ENCODE data around the gene STAG2. TPM values are rescaled to one million over a fixed set of nuclear protein-coding genes. Genes with fewer than 3 reads are reported as not detected.
A peak's percentile ranks its signal among the peaks of the same experiment; 100 is the strongest.
"Not testable (repeated sequence)": the region's sequence is repeated elsewhere in the genome, so short reads cannot be mapped to it uniquely, and the experiment has no call there.

STAG2 gene
- total RNA-seq, result 132 TPM

DNA sequence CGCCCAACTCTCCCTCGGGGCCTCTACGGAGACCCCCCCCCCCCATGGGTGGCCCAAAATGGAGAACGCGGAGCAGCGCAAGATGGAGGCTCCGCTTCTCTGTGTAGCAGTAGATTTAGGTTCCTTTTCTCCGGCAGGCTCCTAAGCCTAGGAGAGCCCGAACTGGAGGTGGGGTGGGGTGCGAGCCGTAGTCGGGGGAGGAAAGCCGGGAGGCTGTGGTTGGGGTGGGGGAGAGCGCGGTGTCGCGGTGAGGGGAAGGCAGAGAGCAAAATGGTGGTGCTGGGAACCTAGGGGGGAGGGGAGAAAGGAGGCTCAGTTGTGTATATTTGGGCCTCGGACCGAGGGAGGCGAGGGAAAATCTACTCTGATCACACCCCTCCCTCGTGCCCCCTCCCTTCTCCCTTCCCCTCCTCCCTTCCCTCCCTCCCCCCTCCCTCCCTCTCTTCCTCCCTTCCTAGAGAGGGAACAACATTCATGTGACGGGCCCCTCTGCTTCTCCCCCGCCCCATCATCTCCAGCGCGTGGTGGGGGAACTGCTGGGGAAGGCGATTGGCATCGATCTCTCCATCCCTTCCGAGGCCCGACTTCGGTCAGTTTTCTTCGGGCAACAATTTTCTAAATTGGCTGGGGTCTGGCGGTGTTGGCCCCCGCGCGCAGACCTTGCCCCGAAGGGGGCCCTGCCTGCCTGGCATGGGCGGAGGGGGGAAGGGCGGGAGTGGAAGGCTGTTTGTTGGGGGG is at the start of gene STAG2:
TSS of gene STAG2 (plus strand) at position 439 of the 738 bp plus-strand sequence. CDS start 60,922 bp downstream, outside the sequence.
- Histone ChIP-seq H3K4me3 (ENCODE audit: low read length) (peak within 1 kb of the TSS; percentile 92), H3K9me3 (ENCODE audit: low read depth, low read length) (no peaks in the 10 kb centered on the region), H3K27me3 (ENCODE audit: insufficient read depth, low read length) (no peaks in the 10 kb centered on the region)

DNA sequence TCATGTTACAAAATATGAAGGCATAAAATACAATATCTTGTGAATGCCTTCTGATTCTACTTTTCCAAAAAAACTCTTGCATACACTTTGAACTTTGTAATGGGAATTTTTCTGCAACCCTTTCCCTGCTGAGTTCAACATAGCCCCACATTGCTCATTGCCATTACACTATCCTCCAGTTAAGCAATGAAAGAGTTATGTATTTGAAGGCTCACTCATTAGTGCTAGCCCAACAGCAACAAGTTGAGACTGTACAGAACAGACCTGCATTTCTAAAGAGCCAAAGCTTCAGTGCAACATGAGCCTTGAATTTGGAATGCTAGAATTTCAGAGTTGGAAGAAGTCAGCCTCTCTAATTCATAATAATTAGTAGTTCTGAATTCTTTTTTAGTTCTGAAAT is 44.4 kb upstream of the STAG2 start:
- H3K4me3 ChIP-seq (ENCODE audit: low read length), result no peak overlapping the region
- H3K9me3 ChIP-seq (ENCODE audit: low read depth, low read length), result no peaks in the 10 kb centered on the region
- H3K4me1 ChIP-seq (ENCODE audit: insufficient read depth, low read length), result no peaks in the 10 kb centered on the region
- no peaks in the 10 kb centered on the region for H3K27me3 ChIP-seq (ENCODE audit: insufficient read depth, low read length)

More for the DNA sequence above, at the start of gene STAG2:
- H3K4me1 ChIP-seq (ENCODE audit: insufficient read depth, low read length), result peaks cover 18% of the 10 kb centered on the region

DNA sequence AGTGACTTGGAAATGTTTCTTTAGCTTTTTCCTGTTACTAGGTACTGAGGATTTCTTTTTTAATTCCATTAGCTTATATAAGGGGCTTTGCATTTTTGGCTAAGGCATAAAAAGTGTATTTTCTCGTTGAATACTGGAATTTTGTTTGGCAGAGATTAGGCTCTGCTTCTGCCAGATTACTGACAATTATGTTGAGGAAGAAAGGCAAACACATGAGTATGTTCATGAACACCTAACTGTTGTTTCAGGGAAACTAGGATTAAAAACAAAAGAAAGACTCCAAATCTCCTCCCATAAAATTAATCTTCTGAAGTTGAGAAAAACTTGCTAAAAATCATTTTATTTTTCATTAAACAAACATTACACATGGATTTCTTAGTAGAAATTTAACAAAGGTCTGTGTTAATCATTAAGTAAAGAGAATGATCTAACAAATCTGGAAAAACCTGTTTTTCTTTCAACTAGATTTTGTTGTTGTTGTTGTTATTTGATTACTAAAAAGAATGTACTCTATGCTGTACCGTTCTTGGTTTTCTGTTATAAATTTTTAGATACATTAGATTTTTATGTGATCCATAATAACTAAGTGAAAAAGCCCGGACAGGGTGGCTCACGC is 43.3 kb upstream of the STAG2 start:
- H3K27me3 ChIP-seq (ENCODE audit: insufficient read depth, low read length), result no peaks in the 10 kb centered on the region
- no peaks in the 10 kb centered on the region for H3K9me3 ChIP-seq (ENCODE audit: low read depth, low read length)
- no peak overlapping the region for H3K4me3 ChIP-seq (ENCODE audit: low read length)
- no peaks in the 10 kb centered on the region for H3K4me1 ChIP-seq (ENCODE audit: insufficient read depth, low read length)

DNA sequence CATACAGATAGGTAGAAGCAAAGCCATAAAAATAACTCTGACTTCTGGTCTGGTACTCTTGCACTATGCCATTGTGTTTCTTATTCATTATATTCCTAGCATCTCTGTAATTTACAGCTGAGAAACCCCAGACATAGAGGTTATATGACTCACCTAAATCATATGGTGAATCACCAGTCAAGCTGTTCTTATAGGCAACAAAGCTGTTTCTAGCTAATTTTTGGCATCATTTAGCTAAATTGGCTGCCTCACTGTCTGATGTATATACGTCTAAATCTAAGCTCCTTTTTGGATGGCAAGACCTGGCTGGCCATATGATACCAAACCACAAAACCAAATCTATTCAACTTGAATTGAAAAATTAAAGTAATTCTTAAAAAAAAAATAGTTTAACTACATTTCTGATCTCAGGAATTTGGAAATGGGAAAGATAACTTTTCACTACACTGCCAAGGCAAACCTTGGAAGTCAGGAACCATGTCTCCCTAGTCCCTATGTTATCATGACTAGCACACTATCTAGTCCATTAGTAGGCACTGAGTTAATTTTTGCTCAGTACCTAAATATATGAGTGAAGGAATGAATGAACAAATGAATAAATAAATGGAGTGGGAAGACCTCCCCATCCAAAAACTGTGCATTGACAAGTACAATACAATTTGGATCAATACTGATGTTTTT is 41.3 kb upstream of the STAG2 start:
- Histone ChIP-seq H3K4me1 (ENCODE audit: insufficient read depth, low read length) (no peaks in the 10 kb centered on the region), H3K4me3 (ENCODE audit: low read length) (no peak overlapping the region), H3K9me3 (ENCODE audit: low read depth, low read length) (no peaks in the 10 kb centered on the region), H3K27me3 (ENCODE audit: insufficient read depth, low read length) (no peaks in the 10 kb centered on the region)

DNA sequence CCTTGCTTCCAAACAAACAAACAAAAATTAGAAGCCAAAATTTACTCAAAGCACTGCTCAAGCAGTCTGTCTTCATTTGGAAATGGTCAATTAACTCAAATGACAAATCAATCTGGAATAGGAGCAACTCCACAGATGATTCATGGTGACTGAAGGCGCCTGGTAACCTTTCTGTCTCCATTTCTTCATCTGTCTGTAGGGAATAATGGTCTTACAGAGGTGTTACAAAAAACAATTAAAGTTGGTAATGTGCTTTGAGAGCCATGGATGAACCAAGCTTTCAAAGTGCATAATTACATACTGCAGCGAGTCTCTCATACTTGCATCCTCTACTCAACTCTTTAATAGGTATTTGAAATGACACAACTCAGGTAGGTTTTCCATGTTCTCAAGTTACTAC is 38.3 kb upstream of the STAG2 start:
- no peak overlapping the region for H3K4me3 ChIP-seq (ENCODE audit: low read length)
- no peaks in the 10 kb centered on the region for H3K27me3 ChIP-seq (ENCODE audit: insufficient read depth, low read length)
- H3K9me3 ChIP-seq (ENCODE audit: low read depth, low read length), result no peaks in the 10 kb centered on the region
- H3K4me1 ChIP-seq (ENCODE audit: insufficient read depth, low read length), result no peaks in the 10 kb centered on the region

DNA sequence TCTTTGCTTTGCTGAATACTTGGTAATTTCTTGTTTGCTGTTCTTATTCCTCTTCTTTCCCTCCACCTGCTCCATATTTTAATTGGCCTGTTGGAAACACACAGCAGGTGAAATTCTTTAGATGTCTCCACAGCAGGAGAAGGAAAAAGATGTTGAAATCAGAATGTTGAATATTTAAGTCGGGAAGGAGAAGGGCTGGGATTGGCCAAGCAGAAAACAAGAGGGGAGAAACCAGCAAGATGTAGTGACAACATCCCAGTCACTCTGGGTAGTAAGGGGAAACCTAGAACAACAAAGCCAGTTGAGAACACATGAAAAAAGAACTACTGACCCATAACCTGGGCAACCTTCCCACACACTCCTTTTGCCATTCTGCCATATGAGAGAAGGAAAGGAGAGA is 37.3 kb upstream of the STAG2 start:
- Histone ChIP-seq H3K4me3 (ENCODE audit: low read length) (no peak overlapping the region), H3K9me3 (ENCODE audit: low read depth, low read length) (no peaks in the 10 kb centered on the region), H3K27me3 (ENCODE audit: insufficient read depth, low read length) (no peaks in the 10 kb centered on the region), H3K4me1 (ENCODE audit: insufficient read depth, low read length) (no peaks in the 10 kb centered on the region)

DNA sequence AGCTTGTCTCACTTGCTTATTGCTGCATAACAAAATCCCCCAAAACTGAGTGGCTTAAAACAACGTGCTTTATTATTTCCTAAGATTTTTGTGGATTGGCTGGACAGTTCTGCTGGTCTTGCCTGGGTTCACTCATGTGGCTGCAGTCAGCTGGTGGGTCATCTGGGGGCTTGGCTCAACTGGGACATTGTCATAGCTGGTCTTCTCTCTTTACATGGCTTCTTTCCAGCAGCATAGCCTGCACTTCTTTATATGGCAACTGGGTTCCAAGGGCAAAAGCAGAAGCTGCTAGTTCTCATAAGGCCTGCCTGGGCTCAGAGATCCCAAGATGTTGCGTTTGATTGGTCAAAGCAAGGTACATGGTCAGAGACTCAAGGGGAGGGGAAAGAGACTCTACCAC is 33.7 kb upstream of the STAG2 start:
- Histone ChIP-seq H3K4me3 (ENCODE audit: low read length) (no peak overlapping the region), H3K9me3 (ENCODE audit: low read depth, low read length) (no peaks in the 10 kb centered on the region), H3K4me1 (ENCODE audit: insufficient read depth, low read length) (no peaks in the 10 kb centered on the region)

DNA sequence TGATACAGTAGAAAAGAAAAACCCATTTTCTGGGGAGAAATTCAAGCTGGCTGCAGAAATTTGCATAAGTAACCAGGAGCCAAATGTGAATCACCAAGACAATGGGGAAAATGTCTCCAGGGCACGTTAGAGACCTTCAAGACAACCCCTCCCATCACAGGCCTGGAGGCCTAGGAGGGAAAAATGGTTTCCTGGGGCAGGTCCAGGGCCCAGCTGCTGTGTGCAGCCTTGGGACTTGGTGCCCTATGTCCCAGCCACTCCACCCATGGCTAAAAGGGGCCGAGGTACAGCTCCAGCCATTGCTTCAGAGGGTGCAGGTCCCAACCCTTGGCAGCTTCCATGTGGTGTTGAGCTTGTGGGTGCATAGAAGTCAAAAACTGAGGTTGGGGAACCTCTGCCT is 29.5 kb upstream of the STAG2 start:
- H3K27me3 ChIP-seq (ENCODE audit: insufficient read depth, low read length); H3K4me1 ChIP-seq (ENCODE audit: insufficient read depth, low read length); H3K4me3 ChIP-seq (ENCODE audit: low read length); H3K9me3 ChIP-seq (ENCODE audit: low read depth, low read length): not testable (repeated sequence)

More for the DNA sequence above, 33.7 kb upstream of the STAG2 start:
- no peaks in the 10 kb centered on the region for H3K27me3 ChIP-seq (ENCODE audit: insufficient read depth, low read length)

DNA sequence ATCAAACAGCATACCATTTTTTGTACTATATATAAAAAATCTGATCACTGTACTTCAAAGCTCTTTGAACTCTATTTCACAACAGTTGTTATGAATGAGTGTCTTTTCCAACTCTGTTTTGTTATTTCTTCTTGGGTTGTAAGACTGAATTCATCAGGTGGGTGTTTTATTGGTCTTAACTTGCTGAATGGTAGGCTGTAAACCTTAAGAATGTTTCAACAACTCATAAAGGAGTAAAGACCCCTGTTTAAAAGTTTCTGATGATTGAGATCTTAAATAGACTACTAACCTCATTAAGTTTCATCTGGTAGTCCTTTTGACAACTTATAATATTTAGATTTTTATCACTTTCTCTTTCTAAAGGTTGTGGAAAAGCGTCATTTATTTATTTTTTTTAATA is 18.4 kb upstream of the STAG2 start:
- Histone ChIP-seq H3K9me3 (ENCODE audit: low read depth, low read length) (no peaks in the 10 kb centered on the region), H3K4me1 (ENCODE audit: insufficient read depth, low read length) (no peaks in the 10 kb centered on the region), H3K4me3 (ENCODE audit: low read length) (no peak overlapping the region), H3K27me3 (ENCODE audit: insufficient read depth, low read length) (no peaks in the 10 kb centered on the region)

DNA sequence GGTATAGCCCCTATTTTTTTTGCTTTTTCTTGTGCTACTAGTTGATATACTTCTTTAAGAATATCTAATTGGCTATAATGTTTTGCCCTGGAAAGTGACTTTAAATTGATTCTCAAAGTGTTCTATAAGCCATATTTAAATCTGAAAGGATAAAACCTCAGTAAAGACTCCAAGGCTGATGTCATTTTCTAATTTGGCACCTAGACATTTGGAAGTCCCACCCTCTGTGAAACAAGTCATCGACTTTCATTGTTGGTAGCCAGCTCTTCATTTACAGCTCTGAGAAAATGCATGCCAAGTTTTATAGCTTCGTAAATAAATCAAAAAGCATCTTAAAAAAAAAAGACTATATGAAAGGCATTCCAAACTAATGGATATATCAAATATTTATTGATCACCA is 18.0 kb upstream of the STAG2 start:
- Histone ChIP-seq H3K27me3 (ENCODE audit: insufficient read depth, low read length) (no peaks in the 10 kb centered on the region), H3K4me3 (ENCODE audit: low read length) (no peak overlapping the region), H3K4me1 (ENCODE audit: insufficient read depth, low read length) (no peaks in the 10 kb centered on the region), H3K9me3 (ENCODE audit: low read depth, low read length) (no peaks in the 10 kb centered on the region)

DNA sequence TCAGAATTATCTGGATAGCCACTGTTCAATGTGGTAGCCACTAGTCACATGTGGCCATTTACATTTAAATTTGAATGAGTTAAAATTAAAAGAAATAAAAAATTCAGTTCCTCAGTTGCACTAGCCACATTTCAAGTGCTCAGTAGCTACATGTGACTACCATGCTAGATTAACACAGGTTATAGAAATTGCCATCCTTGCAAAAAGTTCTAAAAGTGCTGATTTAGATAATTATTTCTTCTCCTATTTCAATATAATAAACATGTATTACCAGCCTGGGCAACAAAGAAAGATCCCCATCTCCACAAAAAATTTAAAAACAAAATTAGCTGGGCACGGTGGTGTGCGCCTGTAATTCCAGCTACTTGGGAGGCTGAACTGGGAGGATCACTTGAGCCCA is 11.7 kb upstream of the STAG2 start:
- Histone ChIP-seq H3K27me3 (ENCODE audit: insufficient read depth, low read length) (no peaks in the 10 kb centered on the region), H3K9me3 (ENCODE audit: low read depth, low read length) (no peaks in the 10 kb centered on the region)

DNA sequence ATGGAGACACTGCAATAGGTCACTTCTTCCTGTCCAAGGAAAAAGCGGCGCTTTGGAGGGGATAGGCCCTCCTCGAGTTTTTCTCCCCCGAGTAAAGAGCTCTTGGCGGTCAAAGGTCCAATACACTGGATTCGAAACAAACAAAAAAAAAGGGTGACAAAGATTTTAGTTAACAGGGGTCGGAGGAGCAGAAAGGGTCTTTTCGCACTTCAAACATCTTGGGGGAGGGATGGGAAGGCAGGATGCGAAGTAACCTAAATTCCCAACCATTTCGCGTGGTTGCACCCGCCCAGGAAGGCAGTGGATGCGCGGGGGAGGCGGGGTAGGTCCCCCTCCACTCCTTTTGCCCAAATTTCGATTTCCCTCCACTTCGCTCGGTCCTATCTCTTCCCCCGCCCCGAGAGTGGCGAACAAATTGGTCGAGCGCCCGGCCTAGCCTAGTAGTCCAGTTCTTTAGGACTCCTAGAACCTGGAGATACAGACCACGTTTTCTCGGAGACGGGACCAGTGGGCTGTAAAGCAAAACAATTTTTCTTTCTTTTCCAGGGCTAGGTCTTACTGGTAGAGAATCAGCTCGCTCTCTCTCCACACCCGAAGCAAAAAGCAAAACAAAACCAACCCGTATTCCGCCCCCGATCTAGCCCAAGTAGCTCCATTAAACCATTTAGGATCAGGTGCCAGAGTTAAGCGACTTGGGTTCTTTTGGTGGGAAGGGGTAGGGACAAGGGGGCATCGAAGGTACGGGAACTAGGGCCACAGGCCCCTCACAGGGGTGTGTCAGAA is 2.0 kb upstream of the STAG2 start:
- H3K27me3 ChIP-seq (ENCODE audit: insufficient read depth, low read length), result no peaks in the 10 kb centered on the region
- peaks cover 5% of the 10 kb centered on the region for H3K4me1 ChIP-seq (ENCODE audit: insufficient read depth, low read length)
- H3K9me3 ChIP-seq (ENCODE audit: low read depth, low read length), result no peaks in the 10 kb centered on the region
- peak overlapping the region; percentile 92 for H3K4me3 ChIP-seq (ENCODE audit: low read length)

More for the DNA sequence above, 11.7 kb upstream of the STAG2 start:
- Histone ChIP-seq H3K4me3 (ENCODE audit: low read length) (no peak overlapping the region), H3K4me1 (ENCODE audit: insufficient read depth, low read length) (no peaks in the 10 kb centered on the region)

DNA sequence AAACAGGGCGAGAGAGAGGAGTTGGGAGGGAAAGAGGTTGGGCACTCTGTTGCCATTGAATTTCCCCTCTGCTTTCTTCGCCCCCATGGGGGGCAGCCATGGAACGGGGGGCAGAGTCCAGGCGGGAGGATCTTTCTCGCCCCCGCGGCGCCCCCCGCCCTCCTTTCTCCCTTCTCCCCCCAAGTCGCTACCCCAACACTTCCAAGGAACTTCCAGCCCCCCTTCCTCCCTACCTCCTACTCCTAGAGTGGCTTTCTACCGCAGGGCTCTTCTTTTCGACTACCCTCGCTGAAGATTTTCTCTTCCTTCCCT is 594 bp upstream of the STAG2 start:
- Histone ChIP-seq H3K4me3 (ENCODE audit: low read length) (peak overlapping the region; percentile 92), H3K4me1 (ENCODE audit: insufficient read depth, low read length) (peaks cover 17% of the 10 kb centered on the region), H3K9me3 (ENCODE audit: low read depth, low read length) (no peaks in the 10 kb centered on the region), H3K27me3 (ENCODE audit: insufficient read depth, low read length) (no peaks in the 10 kb centered on the region)

DNA sequence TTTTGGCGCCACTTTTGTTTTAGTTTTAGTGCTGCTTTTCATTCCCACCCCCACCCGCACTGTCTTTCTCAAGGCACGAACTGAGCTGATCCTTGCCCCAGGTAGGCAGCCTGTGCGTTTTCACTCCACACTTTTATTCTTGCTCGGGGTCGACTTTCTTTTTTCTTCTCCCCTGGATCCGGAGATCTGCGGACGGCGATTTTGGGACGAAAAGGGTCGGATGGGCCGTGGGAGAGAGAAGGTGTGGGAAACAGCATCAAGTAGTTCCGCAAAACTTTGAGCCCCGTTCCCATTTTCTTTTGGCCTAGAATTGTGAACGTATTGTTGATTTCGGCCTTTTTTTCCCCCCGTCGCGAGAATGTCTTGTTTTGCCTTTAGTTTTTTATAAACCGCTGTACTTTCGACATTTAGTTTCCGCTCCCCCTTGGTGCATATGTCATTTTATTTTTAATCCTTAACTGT is 531 bp downstream of the STAG2 start:
- Histone ChIP-seq H3K4me1 (ENCODE audit: insufficient read depth, low read length) (peaks cover 22% of the 10 kb centered on the region), H3K4me3 (ENCODE audit: low read length) (peak overlapping the region; percentile 92), H3K27me3 (ENCODE audit: insufficient read depth, low read length) (no peaks in the 10 kb centered on the region), H3K9me3 (ENCODE audit: low read depth, low read length) (no peaks in the 10 kb centered on the region)

DNA sequence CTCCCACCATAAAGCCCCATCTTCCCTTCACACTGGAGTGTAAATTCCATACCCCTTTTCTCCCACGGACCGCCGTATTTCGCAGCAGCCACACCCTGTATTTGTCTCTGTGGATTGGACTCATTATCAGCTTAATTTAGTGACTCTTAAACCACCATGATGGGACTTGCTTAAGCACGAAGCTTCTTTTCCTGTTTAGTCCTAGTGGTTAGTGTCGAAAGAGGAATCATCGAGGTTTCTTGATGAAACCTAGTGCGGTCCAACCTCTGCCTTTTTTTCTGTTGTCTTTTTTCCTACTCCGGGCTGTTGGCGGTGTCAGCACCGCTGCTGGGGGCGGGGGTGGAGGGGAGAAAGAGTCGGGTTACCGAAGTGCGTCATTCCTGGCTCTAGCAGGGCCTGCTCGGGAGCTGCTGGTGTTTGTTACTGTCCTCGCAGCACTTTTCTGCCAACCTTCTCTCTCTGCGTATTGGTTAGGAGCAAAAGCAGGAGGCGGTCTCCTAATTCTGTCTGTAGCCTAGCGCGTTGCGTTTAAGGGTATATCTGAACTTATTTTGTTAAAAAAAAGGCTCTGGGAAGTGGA is 1.4 kb downstream of the STAG2 start:
- H3K9me3 ChIP-seq (ENCODE audit: low read depth, low read length), result no peaks in the 10 kb centered on the region
- peak overlapping the region; percentile 92 for H3K4me3 ChIP-seq (ENCODE audit: low read length)
- peaks cover 25% of the 10 kb centered on the region for H3K4me1 ChIP-seq (ENCODE audit: insufficient read depth, low read length)
- H3K27me3 ChIP-seq (ENCODE audit: insufficient read depth, low read length), result no peaks in the 10 kb centered on the region
